ENCODE measurements around the gene PRRG2. TPM values are rescaled to one million over a fixed set of nuclear protein-coding genes. Genes with fewer than 3 reads are reported as not detected.

The PRRG2 gene
- total RNA-seq, 4 donors from 2014 or later, result 0.17 to 2.5 (median 1.6) TPM; not detected in 1

DNA sequence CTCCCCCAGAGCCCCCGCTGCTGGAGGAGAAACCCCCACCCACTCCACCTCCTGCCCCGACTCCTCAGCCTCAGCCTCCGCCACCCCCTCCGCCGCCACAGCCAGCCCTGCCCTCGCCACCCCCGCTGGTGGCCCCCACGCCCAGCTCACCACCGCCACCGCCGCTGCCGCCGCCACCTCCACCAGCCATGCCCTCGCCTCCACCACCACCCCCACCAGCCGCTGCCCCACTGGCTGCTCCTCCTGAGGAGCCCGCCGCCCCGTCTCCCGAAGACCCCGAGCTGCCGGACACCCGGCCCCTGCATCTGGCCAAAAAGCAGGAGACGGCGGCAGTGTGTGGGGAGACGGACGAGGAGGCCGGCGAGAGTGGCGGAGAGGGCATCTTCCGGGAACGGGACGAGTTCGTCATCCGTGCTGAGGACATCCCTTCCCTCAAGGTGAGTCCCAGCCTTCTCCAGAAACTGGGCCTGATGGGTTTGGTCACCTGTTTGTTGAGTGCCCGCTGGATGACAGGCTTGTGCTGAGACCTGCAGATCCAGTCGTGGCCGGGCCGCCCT, 20.4 kb downstream of the PRRG2 start:
- H3K36me3 ChIP-seq, result peaks cover 56 to 100% (median 91%) of the 10 kb centered on the region in 4 donors
- no peaks in the 10 kb centered on the region for H3K27me3 ChIP-seq
- H3K27ac ChIP-seq (replicated peaks in 1 of 4), result no peak overlapping the region
- H3K9me3 ChIP-seq, result no peaks in the 10 kb centered on the region
- TF ChIP-seq EP300 (IDR thresholded peaks at IDR 0.05) (no peak), POLR2AphosphoS5 (IDR thresholded peaks at IDR 0.05) (no peak), POLR2A (IDR thresholded peaks at IDR 0.05; ENCODE audit: low read depth) (no peak)
- TF ChIP-seq, protein P1, sequence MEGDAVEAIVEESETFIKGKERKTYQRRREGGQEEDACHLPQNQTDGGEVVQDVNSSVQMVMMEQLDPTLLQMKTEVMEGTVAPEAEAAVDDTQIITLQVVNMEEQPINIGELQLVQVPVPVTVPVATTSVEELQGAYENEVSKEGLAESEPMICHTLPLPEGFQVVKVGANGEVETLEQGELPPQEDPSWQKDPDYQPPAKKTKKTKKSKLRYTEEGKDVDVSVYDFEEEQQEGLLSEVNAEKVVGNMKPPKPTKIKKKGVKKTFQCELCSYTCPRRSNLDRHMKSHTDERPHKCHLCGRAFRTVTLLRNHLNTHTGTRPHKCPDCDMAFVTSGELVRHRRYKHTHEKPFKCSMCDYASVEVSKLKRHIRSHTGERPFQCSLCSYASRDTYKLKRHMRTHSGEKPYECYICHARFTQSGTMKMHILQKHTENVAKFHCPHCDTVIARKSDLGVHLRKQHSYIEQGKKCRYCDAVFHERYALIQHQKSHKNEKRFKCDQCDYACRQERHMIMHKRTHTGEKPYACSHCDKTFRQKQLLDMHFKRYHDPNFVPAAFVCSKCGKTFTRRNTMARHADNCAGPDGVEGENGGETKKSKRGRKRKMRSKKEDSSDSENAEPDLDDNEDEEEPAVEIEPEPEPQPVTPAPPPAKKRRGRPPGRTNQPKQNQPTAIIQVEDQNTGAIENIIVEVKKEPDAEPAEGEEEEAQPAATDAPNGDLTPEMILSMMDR (IDR thresholded peaks at IDR 0.05), result no peak
- H3K4me1 ChIP-seq, result peaks cover 0 to 18% (median 2%) of the 10 kb centered on the region in 4 donors
- 89% methylated on average over 33 of the region's 38 CpGs for WGBS
- H3K4me3 ChIP-seq, result no peak overlapping the region
- no peak for DNase-seq (ENCODE audit: extremely low spot score)
- intact Hi-C loops (cut with DNase I), result no loop called here

DNA sequence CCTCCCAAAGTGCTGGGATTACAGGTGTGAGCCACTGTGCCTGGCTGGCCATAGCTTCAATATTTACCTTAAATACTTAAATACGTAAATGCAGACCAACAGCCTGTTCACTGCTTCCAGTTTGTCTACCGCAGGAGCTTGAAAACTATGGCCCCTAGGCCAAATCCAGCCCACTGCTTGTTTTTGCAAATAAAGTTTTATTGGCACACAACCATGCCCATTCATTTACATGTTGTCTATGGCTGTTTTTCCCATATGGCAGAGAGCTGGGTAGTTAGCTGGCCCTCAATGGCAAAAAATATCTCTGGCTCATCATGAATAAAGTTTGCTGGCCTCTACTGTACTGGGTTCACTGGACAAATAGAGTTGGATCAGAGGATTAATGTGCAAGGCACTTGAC, 21.7 kb downstream of the PRRG2 start:
- TF ChIP-seq EP300 (IDR thresholded peaks at IDR 0.05) (no peak), POLR2AphosphoS5 (IDR thresholded peaks at IDR 0.05) (no peak), POLR2A (IDR thresholded peaks at IDR 0.05; ENCODE audit: low read depth) (no peak)
- TF ChIP-seq, protein P1 (IDR thresholded peaks at IDR 0.05), result no peak
- H3K27me3 ChIP-seq, result no peaks in the 10 kb centered on the region
- peaks cover 48 to 99% (median 90%) of the 10 kb centered on the region in 4 donors for H3K36me3 ChIP-seq
- DNase-seq (ENCODE audit: extremely low spot score), result no peak
- peaks cover 0 to 18% (median 2%) of the 10 kb centered on the region in 4 donors for H3K4me1 ChIP-seq
- H3K27ac ChIP-seq (replicated peaks in 1 of 4), result no peak overlapping the region
- H3K4me3 ChIP-seq, result no peak overlapping the region
- WGBS, result 100% methylated on average over 2 of the region's 2 CpGs
- intact Hi-C loops (cut with DNase I), result no loop called here
- H3K9me3 ChIP-seq, result no peaks in the 10 kb centered on the region

DNA sequence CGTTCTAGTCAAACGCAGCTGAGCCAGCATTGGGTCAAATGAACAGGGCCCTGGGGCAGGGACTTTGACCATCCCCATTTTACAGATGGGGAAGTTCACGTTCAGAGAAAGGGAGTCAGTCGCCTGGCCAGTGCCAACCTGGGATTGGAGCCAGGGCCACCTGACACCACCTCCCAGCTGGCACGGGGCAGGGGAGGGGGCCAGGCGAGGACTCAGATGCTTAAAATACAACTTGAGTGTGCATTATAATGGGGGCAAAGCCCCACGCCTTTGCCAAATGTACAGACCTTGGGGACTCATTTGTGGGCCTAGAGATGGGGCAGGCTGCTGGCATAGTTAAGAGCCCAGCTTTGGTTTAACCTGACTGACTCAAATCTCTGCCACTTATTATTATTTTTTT, 24.5 kb downstream of the PRRG2 start:
- Histone ChIP-seq H3K27me3 (no peaks in the 10 kb centered on the region), H3K4me1 (peaks cover 0 to 18% (median 2%) of the 10 kb centered on the region in 4 donors), H3K36me3 (peaks cover 50 to 99% (median 89%) of the 10 kb centered on the region in 4 donors), H3K4me3 (no peak overlapping the region), H3K27ac (replicated peaks in 1 of 4) (peak overlapping the region in 1 of 4 donors; percentile 26), H3K9me3 (no peaks in the 10 kb centered on the region)
- intact Hi-C loops (cut with DNase I), result no loop called here
- no peak for DNase-seq (ENCODE audit: extremely low spot score)
- 72% methylated on average over 6 of the region's 7 CpGs for WGBS
- no peak for TF ChIP-seq POLR2AphosphoS5 (IDR thresholded peaks at IDR 0.05)

DNA sequence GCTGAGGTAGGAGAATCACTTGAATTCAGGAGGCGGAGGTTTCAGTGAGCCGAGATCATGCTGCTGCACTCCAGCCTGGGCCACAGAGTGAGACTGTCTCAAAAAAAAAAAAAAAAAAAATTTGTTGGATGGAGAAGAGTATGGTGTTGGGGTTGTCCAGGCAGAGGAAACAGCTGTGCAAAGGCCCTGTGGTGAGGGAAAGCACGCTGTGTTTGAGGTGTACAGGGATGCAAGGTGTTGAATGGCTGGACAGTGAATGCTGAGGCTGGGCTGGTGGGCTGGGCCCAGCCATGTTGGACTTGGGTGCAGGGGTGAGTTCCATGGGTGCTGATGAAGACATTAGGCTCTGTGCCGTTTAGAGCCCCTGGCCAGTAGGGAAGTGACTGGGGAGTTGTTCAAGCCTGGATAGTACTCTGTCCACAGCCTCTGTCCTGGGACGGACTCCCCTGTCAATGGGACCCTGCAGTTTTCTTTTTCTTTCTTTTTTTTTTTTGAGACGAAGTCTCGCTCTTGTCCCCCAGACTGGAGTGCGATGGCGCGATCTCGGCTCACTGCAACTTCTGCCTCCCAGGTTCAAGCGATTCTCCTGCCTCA, 28.5 kb downstream of the PRRG2 start:
- DNase-seq (ENCODE audit: extremely low spot score), result no peak
- Histone ChIP-seq H3K4me3 (no peak overlapping the region), H3K27ac (replicated peaks in 1 of 4) (no peak overlapping the region), H3K27me3 (no peaks in the 10 kb centered on the region), H3K4me1 (peaks cover 2 to 37% (median 23%) of the 10 kb centered on the region in 4 donors), H3K36me3 (peaks cover 27 to 79% (median 65%) of the 10 kb centered on the region in 4 donors), H3K9me3 (no peaks in the 10 kb centered on the region)
- WGBS, result 95% methylated on average over 12 of the region's 12 CpGs
- TF ChIP-seq POLR2A (IDR thresholded peaks at IDR 0.05; ENCODE audit: low read depth) (no peak), POLR2AphosphoS5 (IDR thresholded peaks at IDR 0.05) (no peak), EP300 (IDR thresholded peaks at IDR 0.05) (no peak)
- TF ChIP-seq, protein P1 (IDR thresholded peaks at IDR 0.05), result no peak
- intact Hi-C loops (cut with DNase I), result no loop called here

DNA sequence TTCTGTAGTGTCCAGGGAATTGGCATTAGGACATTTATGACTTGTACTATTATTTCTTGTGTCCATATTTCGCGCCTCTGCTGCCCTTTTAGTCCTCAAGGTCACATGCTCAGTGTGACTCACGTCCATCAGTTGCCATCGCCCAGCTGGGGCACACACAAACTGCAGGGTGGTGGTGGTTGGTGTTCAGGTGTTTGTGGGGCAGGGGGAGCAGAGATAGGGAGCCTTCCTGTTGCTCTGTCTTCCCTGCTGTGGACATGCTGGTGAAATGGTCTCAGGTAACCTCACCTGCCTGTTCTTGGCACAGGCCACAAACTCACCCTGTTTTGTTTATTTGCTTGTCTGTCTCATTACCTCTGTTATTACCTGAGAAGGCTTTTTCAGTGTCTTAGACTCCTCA, 32.3 kb downstream of the PRRG2 start:
- TF ChIP-seq, protein P1 (IDR thresholded peaks at IDR 0.05), result no peak
- no peak for TF ChIP-seq POLR2A (IDR thresholded peaks at IDR 0.05; ENCODE audit: low read depth)
- TF ChIP-seq POLR2AphosphoS5 (IDR thresholded peaks at IDR 0.05), result no peak
- TF ChIP-seq EP300 (IDR thresholded peaks at IDR 0.05), result no peak
- Histone ChIP-seq H3K4me3 (no peak overlapping the region), H3K9me3 (no peaks in the 10 kb centered on the region), H3K4me1 (peaks cover 2 to 26% (median 21%) of the 10 kb centered on the region in 4 donors), H3K27me3 (no peaks in the 10 kb centered on the region), H3K36me3 (peaks cover 39 to 80% (median 74%) of the 10 kb centered on the region in 4 donors), H3K27ac (replicated peaks in 1 of 4) (no peak overlapping the region)
- no peak for DNase-seq (ENCODE audit: extremely low spot score)
- intact Hi-C loops (cut with DNase I), result no loop called here
- WGBS, result 79% methylated on average over 4 of the region's 4 CpGs

All from esophagus muscularis mucosa (tissue), 4 donors.